ENCODE results near the gene DMD. TPM values are rescaled to one million over a fixed set of nuclear protein-coding genes. Genes with fewer than 3 reads are reported as not detected.

Gene DMD
- polyA plus RNA-seq, 4 donors, result 1.6 to 11.6 (median 2.9) TPM

DNA sequence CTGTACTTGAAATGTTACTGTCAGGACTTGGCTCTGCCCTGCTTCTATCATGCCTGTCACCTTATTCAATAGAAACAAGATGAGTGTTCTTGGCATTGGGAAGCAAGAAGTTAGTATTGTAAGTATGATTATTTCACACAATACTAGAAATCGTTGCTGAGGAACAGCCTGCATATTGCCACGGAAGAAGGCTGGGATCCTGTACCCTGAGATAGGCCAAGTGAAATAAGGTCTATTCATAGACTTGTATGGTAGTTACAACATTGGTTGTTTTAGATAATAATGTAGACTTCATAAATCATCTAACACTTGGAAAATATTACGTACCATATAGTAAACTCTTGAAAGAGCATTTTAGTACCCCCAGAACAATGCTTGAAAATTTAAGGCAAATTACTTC lies 215.9 kb downstream of the DMD start:
- no peak for DNase-seq
- H3K27me3 ChIP-seq (ENCODE audit: control insufficient read depth in 3 of 3, insufficient read depth in 3 of 3, low read length in 3 of 3), result no peaks in the 10 kb centered on the region
- H3K9me3 ChIP-seq (ENCODE audit: control insufficient read depth in 2 of 2, insufficient read depth in 1 of 2, low read depth in 1 of 2, low read length in 1 of 2), result no peaks in the 10 kb centered on the region
- H3K4me3 ChIP-seq (ENCODE audit: low read depth in 1 of 3, low read length in 3 of 3), result no peak overlapping the region
- no peak for FAIRE-seq
- WGBS, 3 donors, result 80 to 81% (median 80%) methylated on average over 3 of the region's 3 CpGs
- H3K4me1 ChIP-seq (ENCODE audit: control insufficient read depth in 3 of 3, insufficient read depth in 2 of 3, low read depth in 1 of 3, low read length in 2 of 3), result no peaks in the 10 kb centered on the region
- H3K36me3 ChIP-seq (ENCODE audit: control insufficient read depth in 3 of 3, insufficient read depth in 2 of 3, low read depth in 1 of 3, low read length in 3 of 3), result no peaks in the 10 kb centered on the region
- H3K27ac ChIP-seq (ENCODE audit: low read depth in 1 of 3, low read length in 2 of 3), result no peak overlapping the region

GRCh38 chrX:32987142-32987541 lies 224.2 kb downstream of the DMD start:
- WGBS, 3 donors, result 37 to 45% (median 43%) methylated on average over 4 of the region's 4 CpGs
- Histone ChIP-seq H3K4me1 (ENCODE audit: control insufficient read depth in 3 of 3, insufficient read depth in 2 of 3, low read depth in 1 of 3, low read length in 2 of 3) (no peaks in the 10 kb centered on the region), H3K27me3 (ENCODE audit: control insufficient read depth in 3 of 3, insufficient read depth in 3 of 3, low read length in 3 of 3) (no peaks in the 10 kb centered on the region), H3K27ac (ENCODE audit: low read depth in 1 of 3, low read length in 2 of 3) (no peak overlapping the region), H3K9me3 (ENCODE audit: control insufficient read depth in 2 of 2, insufficient read depth in 1 of 2, low read depth in 1 of 2, low read length in 1 of 2) (no peaks in the 10 kb centered on the region), H3K4me3 (ENCODE audit: low read depth in 1 of 3, low read length in 3 of 3) (no peak overlapping the region), H3K36me3 (ENCODE audit: control insufficient read depth in 3 of 3, insufficient read depth in 2 of 3, low read depth in 1 of 3, low read length in 3 of 3) (no peaks in the 10 kb centered on the region)
- DNase-seq (no peak), FAIRE-seq (no peak)

- 55 to 68% (median 64%) methylated on average over 4 of the region's 4 CpGs for WGBS, 3 donors
- Histone ChIP-seq H3K4me3 (ENCODE audit: low read depth in 1 of 3, low read length in 3 of 3) (no peak overlapping the region), H3K27ac (ENCODE audit: low read depth in 1 of 3, low read length in 2 of 3) (no peak overlapping the region), H3K9me3 (ENCODE audit: control insufficient read depth in 2 of 2, insufficient read depth in 1 of 2, low read depth in 1 of 2, low read length in 1 of 2) (no peaks in the 10 kb centered on the region), H3K27me3 (ENCODE audit: control insufficient read depth in 3 of 3, insufficient read depth in 3 of 3, low read length in 3 of 3) (no peaks in the 10 kb centered on the region), H3K36me3 (ENCODE audit: control insufficient read depth in 3 of 3, insufficient read depth in 2 of 3, low read depth in 1 of 3, low read length in 3 of 3) (no peaks in the 10 kb centered on the region), H3K4me1 (ENCODE audit: control insufficient read depth in 3 of 3, insufficient read depth in 2 of 3, low read depth in 1 of 3, low read length in 2 of 3) (no peaks in the 10 kb centered on the region)
- FAIRE-seq (no peak), DNase-seq (no peak)
Observed at GRCh38 chrX:32985544-32985943, 225.8 kb downstream of the DMD start.

DNA sequence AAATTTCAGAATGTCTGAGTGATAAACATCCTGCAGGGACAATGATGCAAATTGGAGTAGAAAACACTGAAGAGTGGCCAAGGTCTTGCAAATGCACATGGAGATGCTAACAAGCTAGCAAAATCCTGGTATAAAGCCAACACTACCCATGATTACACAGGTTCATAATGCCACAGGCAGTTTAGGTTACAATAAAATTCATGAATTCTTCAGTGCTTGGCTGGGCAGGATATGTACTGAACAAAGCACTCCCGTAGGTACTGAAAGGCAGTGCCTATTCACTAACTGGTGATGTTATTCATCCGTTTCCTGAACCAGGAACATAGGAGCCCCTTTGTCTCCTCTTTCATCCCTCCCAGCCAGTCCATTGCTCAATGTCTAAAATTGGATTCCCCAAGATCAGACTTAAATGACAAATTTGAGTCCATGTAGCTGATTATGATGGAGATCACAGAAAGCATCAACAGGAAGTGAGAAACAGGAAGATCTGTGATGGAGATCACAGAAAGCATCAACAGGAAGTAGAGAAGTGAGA lies 244.5 kb downstream of the DMD start:
- Histone ChIP-seq H3K27me3 (ENCODE audit: control insufficient read depth in 3 of 3, insufficient read depth in 3 of 3, low read length in 3 of 3) (no peaks in the 10 kb centered on the region), H3K4me3 (ENCODE audit: low read depth in 1 of 3, low read length in 3 of 3) (no peak overlapping the region), H3K36me3 (ENCODE audit: control insufficient read depth in 3 of 3, insufficient read depth in 2 of 3, low read depth in 1 of 3, low read length in 3 of 3) (no peaks in the 10 kb centered on the region), H3K9me3 (ENCODE audit: control insufficient read depth in 2 of 2, insufficient read depth in 1 of 2, low read depth in 1 of 2, low read length in 1 of 2) (no peaks in the 10 kb centered on the region), H3K27ac (ENCODE audit: low read depth in 1 of 3, low read length in 2 of 3) (no peak overlapping the region), H3K4me1 (ENCODE audit: control insufficient read depth in 3 of 3, insufficient read depth in 2 of 3, low read depth in 1 of 3, low read length in 2 of 3) (no peaks in the 10 kb centered on the region)
- 68 to 84% (median 70%) methylated on average over 2 of the region's 2 CpGs for WGBS, 3 donors
- FAIRE-seq (no peak), DNase-seq (no peak)

GRCh38 chrX:32954125-32954524 lies 257.2 kb downstream of the DMD start:
- no peak overlapping the region for H3K4me3 ChIP-seq (ENCODE audit: low read depth in 1 of 3, low read length in 3 of 3)
- H3K9me3 ChIP-seq (ENCODE audit: control insufficient read depth in 2 of 2, insufficient read depth in 1 of 2, low read depth in 1 of 2, low read length in 1 of 2), result no peaks in the 10 kb centered on the region
- no peak overlapping the region for H3K27ac ChIP-seq (ENCODE audit: low read depth in 1 of 3, low read length in 2 of 3)
- FAIRE-seq, result no peak
- H3K36me3 ChIP-seq (ENCODE audit: control insufficient read depth in 3 of 3, insufficient read depth in 2 of 3, low read depth in 1 of 3, low read length in 3 of 3), result no peaks in the 10 kb centered on the region
- DNase-seq, result no peak
- no peaks in the 10 kb centered on the region for H3K4me1 ChIP-seq (ENCODE audit: control insufficient read depth in 3 of 3, insufficient read depth in 2 of 3, low read depth in 1 of 3, low read length in 2 of 3)
- 36 to 68% (median 44%) methylated on average over 3 of the region's 3 CpGs for WGBS, 3 donors
- no peaks in the 10 kb centered on the region for H3K27me3 ChIP-seq (ENCODE audit: control insufficient read depth in 3 of 3, insufficient read depth in 3 of 3, low read length in 3 of 3)

GRCh38 chrX:32948130-32948529 lies 263.2 kb downstream of the DMD start:
- DNase-seq, result no peak
- H3K9me3 ChIP-seq (ENCODE audit: control insufficient read depth in 2 of 2, insufficient read depth in 1 of 2, low read depth in 1 of 2, low read length in 1 of 2), result no peaks in the 10 kb centered on the region
- no peaks in the 10 kb centered on the region for H3K27me3 ChIP-seq (ENCODE audit: control insufficient read depth in 3 of 3, insufficient read depth in 3 of 3, low read length in 3 of 3)
- no peak for FAIRE-seq
- no peaks in the 10 kb centered on the region for H3K36me3 ChIP-seq (ENCODE audit: control insufficient read depth in 3 of 3, insufficient read depth in 2 of 3, low read depth in 1 of 3, low read length in 3 of 3)
- H3K4me3 ChIP-seq (ENCODE audit: low read depth in 1 of 3, low read length in 3 of 3), result no peak overlapping the region
- H3K4me1 ChIP-seq (ENCODE audit: control insufficient read depth in 3 of 3, insufficient read depth in 2 of 3, low read depth in 1 of 3, low read length in 2 of 3), result no peaks in the 10 kb centered on the region
- WGBS, 3 donors, result 57 to 71% (median 63%) methylated on average over 2 of the region's 2 CpGs
- H3K27ac ChIP-seq (ENCODE audit: low read depth in 1 of 3, low read length in 2 of 3), result no peak overlapping the region

- no peak overlapping the region for H3K27ac ChIP-seq (ENCODE audit: low read depth in 1 of 3, low read length in 2 of 3)
- DNase-seq, result no peak
- 21 to 36% (median 25%) methylated on average over 3 of the region's 3 CpGs for WGBS, 3 donors
Observed at GRCh38 chrX:32937043-32937442, 274.3 kb downstream of the DMD start.

GRCh38 chrX:32933548-32933947 lies 277.8 kb downstream of the DMD start:
- FAIRE-seq, result no peak
- no peak overlapping the region for H3K27ac ChIP-seq (ENCODE audit: low read depth in 1 of 3, low read length in 2 of 3)
- H3K27me3 ChIP-seq (ENCODE audit: control insufficient read depth in 3 of 3, insufficient read depth in 3 of 3, low read length in 3 of 3), result no peaks in the 10 kb centered on the region
- H3K36me3 ChIP-seq (ENCODE audit: control insufficient read depth in 3 of 3, insufficient read depth in 2 of 3, low read depth in 1 of 3, low read length in 3 of 3), result no peaks in the 10 kb centered on the region
- H3K4me3 ChIP-seq (ENCODE audit: low read depth in 1 of 3, low read length in 3 of 3), result no peak overlapping the region
- no peaks in the 10 kb centered on the region for H3K9me3 ChIP-seq (ENCODE audit: control insufficient read depth in 2 of 2, insufficient read depth in 1 of 2, low read depth in 1 of 2, low read length in 1 of 2)
- no peaks in the 10 kb centered on the region for H3K4me1 ChIP-seq (ENCODE audit: control insufficient read depth in 3 of 3, insufficient read depth in 2 of 3, low read depth in 1 of 3, low read length in 2 of 3)
- 46 to 65% (median 50%) methylated on average over 5 of the region's 5 CpGs for WGBS, 3 donors
- DNase-seq, result no peak

More at GRCh38 chrX:32937043-32937442, 274.3 kb downstream of the DMD start:
- H3K36me3 ChIP-seq (ENCODE audit: control insufficient read depth in 3 of 3, insufficient read depth in 2 of 3, low read depth in 1 of 3, low read length in 3 of 3), result no peaks in the 10 kb centered on the region
- FAIRE-seq, result no peak
- H3K27me3 ChIP-seq (ENCODE audit: control insufficient read depth in 3 of 3, insufficient read depth in 3 of 3, low read length in 3 of 3), result no peaks in the 10 kb centered on the region
- no peaks in the 10 kb centered on the region for H3K4me1 ChIP-seq (ENCODE audit: control insufficient read depth in 3 of 3, insufficient read depth in 2 of 3, low read depth in 1 of 3, low read length in 2 of 3)
- no peaks in the 10 kb centered on the region for H3K9me3 ChIP-seq (ENCODE audit: control insufficient read depth in 2 of 2, insufficient read depth in 1 of 2, low read depth in 1 of 2, low read length in 1 of 2)
- no peak overlapping the region for H3K4me3 ChIP-seq (ENCODE audit: low read depth in 1 of 3, low read length in 3 of 3)

- H3K36me3 ChIP-seq (ENCODE audit: control insufficient read depth in 3 of 3, insufficient read depth in 2 of 3, low read depth in 1 of 3, low read length in 3 of 3), result no peaks in the 10 kb centered on the region
- no peak overlapping the region for H3K27ac ChIP-seq (ENCODE audit: low read depth in 1 of 3, low read length in 2 of 3)
- H3K4me1 ChIP-seq (ENCODE audit: control insufficient read depth in 3 of 3, insufficient read depth in 2 of 3, low read depth in 1 of 3, low read length in 2 of 3), result no peaks in the 10 kb centered on the region
- no peak overlapping the region for H3K4me3 ChIP-seq (ENCODE audit: low read depth in 1 of 3, low read length in 3 of 3)
- FAIRE-seq, result no peak
- no peaks in the 10 kb centered on the region for H3K27me3 ChIP-seq (ENCODE audit: control insufficient read depth in 3 of 3, insufficient read depth in 3 of 3, low read length in 3 of 3)
- no peak for DNase-seq
- no peaks in the 10 kb centered on the region for H3K9me3 ChIP-seq (ENCODE audit: control insufficient read depth in 2 of 2, insufficient read depth in 1 of 2, low read depth in 1 of 2, low read length in 1 of 2)
- WGBS, 3 donors, result 79 to 87% (median 87%) methylated on average over 4 of the region's 4 CpGs
Observed at GRCh38 chrX:32929040-32929439, 282.3 kb downstream of the DMD start.

Measured in small intestine (tissue), 7 donors.